ENCODE data around the gene ACAT1. TPM values are rescaled to one million over a fixed set of nuclear protein-coding genes. Genes with fewer than 3 reads are reported as not detected.

Gene ACAT1
- total and polyA plus RNA-seq, 2 of the 8 experiments (the other 6 are each of a cell fraction or from before 2014, with no cell fraction given) = 30.4 to 30.9 TPM

DNA sequence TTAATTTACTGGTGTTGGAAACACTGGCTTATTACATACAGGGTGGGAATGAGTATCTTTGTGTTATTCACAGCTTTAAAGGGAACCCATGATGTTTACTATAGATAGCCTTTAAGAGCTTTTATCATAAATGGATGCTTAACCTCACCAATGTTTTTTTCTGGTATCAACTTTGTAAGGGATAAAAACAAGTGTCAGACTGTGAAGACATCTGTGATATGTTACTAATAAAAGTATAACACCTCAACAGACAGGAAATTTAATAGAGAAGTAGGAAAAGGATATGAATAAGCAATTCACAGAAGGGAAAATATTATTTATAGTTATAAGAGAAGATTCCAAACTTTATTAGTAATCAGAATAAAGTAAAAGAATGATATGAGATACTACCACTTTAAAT lies 46.3 kb downstream of the ACAT1 start:
- Histone ChIP-seq H2AFZ (ENCODE audit: low read length) (no peak overlapping the region), H4K20me1 (replicated peaks in 1 of 2; ENCODE audit: control insufficient read depth in 1 of 2, insufficient read depth in 2 of 2, low read length in 2 of 2) (peaks cover 1 to 4% of the 10 kb centered on the region in 2 experiments), H3K4me2 (ENCODE audit: insufficient read depth in 1 of 2, low read depth in 2 of 2, low read length in 2 of 2) (no peak overlapping the region), H4K8ac (ENCODE audit: extremely low read depth, insufficient read depth, low read length) (no peak overlapping the region), H2BK12ac (ENCODE audit: low read depth, low read length) (no peak overlapping the region), H3K79me2 (ENCODE audit: control insufficient read depth in 1 of 2, insufficient read depth in 2 of 2, low read length in 2 of 2) (no peaks in the 10 kb centered on the region), H3K18ac (ENCODE audit: extremely low read depth, low read length) (no peak overlapping the region), H3K36me3 (ENCODE audit: control insufficient read depth in 2 of 4, insufficient read depth in 4 of 4, low read length in 3 of 4) (peaks cover 11 to 63% (median 47%) of the 10 kb centered on the region in 4 experiments), H3K27me3 (replicated peaks in 1 of 4; ENCODE audit: control insufficient read depth in 3 of 4, extremely low read depth in 1 of 4, insufficient read depth in 3 of 4, low read length in 3 of 4) (peaks cover 0 to 1% (median 0%) of the 10 kb centered on the region in 4 experiments; a peak in 1 of 7 replicates), H2BK20ac (ENCODE audit: low read length) (no peak overlapping the region), H4K91ac (replicated peaks; ENCODE audit: insufficient read length, low read length) (no peak overlapping the region), H3K9me3 (ENCODE audit: insufficient read depth in 2 of 2, low read depth in 1 of 2, low read length in 1 of 2) (no peaks in the 10 kb centered on the region), H2BK15ac (ENCODE audit: low read length) (no peak overlapping the region), H3K23ac (ENCODE audit: insufficient read length) (no peak overlapping the region), H3K79me1 (ENCODE audit: low read depth, low read length) (no peaks in the 10 kb centered on the region), H3K14ac (ENCODE audit: insufficient read length) (no peak overlapping the region), H3K23me2 (ENCODE audit: low read depth, low read length) (no peaks in the 10 kb centered on the region), H3K4me3 (ENCODE audit: extremely low read depth in 1 of 4, insufficient read depth in 2 of 4, low read depth in 3 of 4, low read length in 4 of 4) (no peak overlapping the region), H4K5ac (ENCODE audit: insufficient read length, low read depth, low read length) (no peak overlapping the region), H2BK5ac (ENCODE audit: low read depth, low read length) (no peak overlapping the region), H3K56ac (replicated peaks; ENCODE audit: insufficient read length, low read depth, low read length) (no peak overlapping the region), H3K4me1 (replicated peaks in 1 of 4; ENCODE audit: control insufficient read depth in 3 of 4, insufficient read depth in 4 of 4, low read length in 3 of 4) (no peaks in the 10 kb centered on the region), H3K9ac (replicated peaks in 1 of 4; ENCODE audit: extremely low read depth in 1 of 4, low read depth in 3 of 4, low read length in 3 of 4) (no peak overlapping the region), H3K27ac (ENCODE audit: low read depth, low read length) (no peak overlapping the region), H2AK5ac (ENCODE audit: low read depth, low read length) (no peak overlapping the region), H3K4ac (replicated peaks; ENCODE audit: insufficient read length, low read depth, low read length) (no peak overlapping the region), H2BK120ac (replicated peaks; ENCODE audit: low read depth, low read length) (no peak overlapping the region)
- DNase-seq (ENCODE audit: low read depth in 1 of 2, low spot score in 2 of 2) = no peak
- ChIA-PET CTCF (ENCODE audit: partially characterized antibody) (no interaction called here), POLR2A (ENCODE audit: partially characterized antibody) (no interaction called here)
- FAIRE-seq = no peak
- TF ChIP-seq FOSL1 (IDR thresholded peaks at IDR 0.05; ENCODE audit: insufficient read depth, low read depth, low read length) (no peak), CHD1 (IDR thresholded peaks at IDR 0.05; ENCODE audit: low read depth, low read length) (no peak), POLR2A (IDR thresholded peaks at IDR 0.05; ENCODE audit: control extremely low read depth in 1 of 2, low read depth in 2 of 2, low read length in 2 of 2) (no peak), SIN3A (conservative IDR thresholded peaks at IDR 0.05 in 1 of 2, IDR thresholded peaks at IDR 0.05 in 1 of 2; ENCODE audit: low read depth in 1 of 2, low read length in 2 of 2) (no peak), CEBPB (IDR thresholded peaks at IDR 0.05; ENCODE audit: low read depth, low read length) (no peak), ZNF274 (IDR thresholded peaks at IDR 0.05; ENCODE audit: borderline replicate concordance, extremely low read depth, low read length) (no peak), TAF1 (IDR thresholded peaks at IDR 0.05; ENCODE audit: low read depth, low read length) (no peak), RXRA (IDR thresholded peaks at IDR 0.05; ENCODE audit: insufficient read depth, low read depth, low read length) (no peak), TCF12 (IDR thresholded peaks at IDR 0.05; ENCODE audit: low read depth, low read length) (no peak), BACH1 (IDR thresholded peaks at IDR 0.05; ENCODE audit: low read length) (no peak), KDM4A (IDR thresholded peaks at IDR 0.05; ENCODE audit: low read depth, low read length, severe bottlenecking) (no peak), CREB1 (IDR thresholded peaks at IDR 0.05) (no peak), NANOG (IDR thresholded peaks at IDR 0.05; ENCODE audit: insufficient read depth, low read depth, low read length, poor library complexity, severe bottlenecking) (no peak), CHD2 (IDR thresholded peaks at IDR 0.05; ENCODE audit: low read length) (no peak), CTBP2 (IDR thresholded peaks at IDR 0.05; ENCODE audit: borderline replicate concordance, insufficient read depth, insufficient read length, low read length) (no peak)

Measured in H1 (cell line).